GM18520 (cell line): ENCODE results near the gene ANKDD1A.

Experiments
- ATAC-seq: cut with Tn5 transposase; IDR thresholded peaks from one replicate; pipeline ENCODE4 v1.9.1; 2021; ENCODE audit not compliant: unreplicated experiment

ANKDD1A gene

DNA sequence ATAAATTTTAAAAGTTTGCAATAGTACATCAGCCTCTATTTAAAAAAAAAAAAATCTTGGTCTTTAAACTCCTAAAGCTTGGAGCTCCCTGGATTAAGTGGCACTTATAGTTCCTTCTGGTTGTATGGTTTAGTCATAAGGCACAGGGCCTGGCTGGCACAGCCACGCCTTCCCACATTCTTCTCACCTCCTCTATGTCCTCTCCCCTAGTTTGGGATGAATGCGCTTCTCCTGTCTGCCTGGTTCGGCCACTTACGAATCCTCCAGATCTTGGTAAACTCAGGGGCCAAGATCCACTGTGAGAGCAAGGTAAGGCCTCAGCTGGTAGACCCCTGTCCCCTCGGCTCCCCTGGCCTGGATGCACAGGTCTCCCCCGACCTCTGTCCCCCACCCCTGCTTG lies 10.0 kb downstream of the ANKDD1A start:
- ATAC-seq: no peak

GRCh38 chr15:64923546-64923945 lies 11.8 kb downstream of the ANKDD1A start:
- ATAC-seq: no peak

DNA sequence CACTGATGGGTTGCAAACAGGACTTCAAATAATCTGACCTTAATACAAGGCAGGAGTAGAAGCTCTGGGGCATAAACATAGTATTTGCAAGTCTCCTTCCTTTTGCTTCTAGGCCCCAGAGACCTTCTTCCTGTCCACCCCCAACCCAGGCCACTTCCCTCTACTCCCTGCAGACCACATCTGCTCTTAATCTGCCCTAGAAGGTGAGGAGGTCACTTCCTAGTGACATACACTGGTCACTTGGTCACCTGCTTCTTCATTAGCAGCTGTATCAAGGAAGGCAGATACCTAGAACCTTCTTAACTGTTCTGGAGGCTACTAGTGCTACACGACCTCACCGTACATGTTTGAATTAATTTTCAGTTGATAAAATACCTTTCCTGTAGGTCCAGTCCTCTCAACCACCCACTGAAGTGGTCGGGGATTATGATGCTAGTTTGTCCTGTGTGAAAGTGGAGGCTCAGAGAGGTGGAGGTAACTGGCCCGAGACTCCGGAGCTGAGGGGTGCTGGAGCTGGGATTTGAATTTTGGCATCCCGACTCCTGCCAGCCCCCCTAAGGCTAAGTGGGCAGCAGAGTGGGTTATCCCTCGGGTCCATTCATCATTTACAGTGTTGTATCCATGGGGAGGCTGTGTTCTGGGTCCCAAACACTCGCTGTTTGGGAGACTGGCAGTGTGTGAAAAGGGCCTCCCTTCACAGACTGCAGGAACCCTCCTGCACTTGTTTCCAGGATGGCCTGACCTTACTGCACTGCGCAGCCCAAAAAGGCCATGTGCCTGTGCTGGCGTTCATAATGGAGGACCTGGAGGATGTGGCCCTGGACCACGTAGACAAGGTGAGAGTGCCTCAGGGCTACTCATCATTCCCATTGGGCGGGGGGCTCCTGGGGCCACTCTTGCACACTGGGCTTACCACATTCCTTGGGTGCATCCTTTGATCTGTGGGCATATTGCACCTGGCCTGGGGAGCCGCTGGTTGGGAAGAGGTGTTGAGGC lies 13.9 kb downstream of the ANKDD1A start:
- no peak for ATAC-seq

DNA sequence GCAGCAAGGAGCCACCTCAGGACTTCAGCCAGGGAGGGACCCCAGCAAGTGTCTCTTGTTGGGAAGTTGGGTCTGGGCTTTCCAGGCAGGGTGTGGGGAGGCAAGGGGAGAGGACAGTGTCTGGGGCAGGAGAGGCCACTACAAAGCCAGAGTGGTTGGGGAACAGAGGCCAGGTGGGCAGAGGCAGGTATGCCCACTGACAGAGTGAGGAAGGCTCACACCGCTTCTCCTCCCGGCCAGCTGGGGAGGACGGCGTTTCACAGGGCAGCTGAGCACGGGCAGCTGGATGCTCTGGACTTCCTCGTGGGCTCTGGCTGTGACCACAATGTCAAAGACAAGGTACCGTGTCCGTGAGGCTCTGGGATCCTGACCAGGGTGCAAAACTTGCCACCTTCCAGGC lies 15.0 kb downstream of the ANKDD1A start:
- no peak for ATAC-seq

- ATAC-seq: no peak
These were observed 17.0 kb downstream of the ANKDD1A start for GRCh38 chr15:64928626-64929220.

DNA sequence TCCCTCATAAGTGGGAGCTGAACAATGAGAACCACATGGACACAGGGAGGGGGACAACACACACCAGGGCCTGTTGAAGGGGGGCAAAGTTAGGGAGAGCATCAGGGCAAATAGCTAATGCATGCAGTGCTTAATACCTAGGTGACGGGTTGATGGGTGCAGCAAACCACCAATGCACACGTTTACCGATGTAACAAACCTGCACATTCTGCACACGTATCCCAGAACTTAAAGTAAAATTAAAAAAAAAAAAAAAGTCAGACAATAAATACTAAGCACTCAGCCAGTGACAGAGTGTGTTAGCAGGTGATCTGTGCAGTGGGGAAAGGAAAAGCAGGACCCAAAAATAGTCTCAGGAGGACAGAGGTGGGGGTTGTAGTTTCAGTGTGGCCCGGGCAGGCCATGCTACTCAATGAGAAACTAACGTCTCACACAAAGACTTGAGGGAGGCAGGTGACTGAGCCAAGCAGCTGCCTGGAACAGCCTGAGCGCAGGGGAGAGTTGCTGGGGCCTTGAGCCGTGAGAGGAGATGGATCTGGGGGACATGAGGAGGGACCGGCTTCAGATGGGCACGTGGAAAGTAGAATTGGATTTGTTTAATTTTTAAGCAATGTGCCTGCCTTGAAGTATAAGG lies 18.4 kb downstream of the ANKDD1A start:
- ATAC-seq: peak; percentile 58

DNA sequence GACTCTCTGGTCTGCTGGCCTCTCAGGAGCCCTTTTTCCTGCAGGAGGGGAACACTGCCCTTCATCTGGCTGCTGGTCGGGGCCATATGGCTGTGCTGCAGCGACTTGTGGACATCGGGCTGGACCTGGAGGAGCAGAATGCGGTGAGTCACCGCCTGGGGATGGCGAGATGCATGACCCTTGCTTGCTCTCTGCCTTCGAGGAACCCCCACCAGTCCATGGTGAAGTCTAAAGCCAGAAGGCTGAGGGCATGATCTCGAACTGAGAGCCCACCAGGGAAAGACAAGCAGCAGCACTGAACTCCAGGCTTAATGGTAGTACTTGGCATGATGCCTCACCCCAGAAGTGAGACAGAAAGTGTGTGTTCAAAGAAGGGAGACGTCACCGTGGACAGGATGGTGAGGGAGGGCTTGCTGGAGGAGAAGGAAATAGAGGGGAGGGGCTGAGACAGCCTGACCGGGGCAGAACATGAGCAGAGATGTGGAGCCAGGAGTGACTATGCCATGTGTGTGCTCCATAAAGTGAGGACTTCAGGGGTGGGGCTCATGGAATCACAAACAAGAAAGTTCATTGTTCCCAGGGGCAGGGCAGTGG lies 19.2 kb downstream of the ANKDD1A start:
- ATAC-seq: no peak

GRCh38 chr15:64931381-64931780 lies 19.7 kb downstream of the ANKDD1A start:
- ATAC-seq: no peak

DNA sequence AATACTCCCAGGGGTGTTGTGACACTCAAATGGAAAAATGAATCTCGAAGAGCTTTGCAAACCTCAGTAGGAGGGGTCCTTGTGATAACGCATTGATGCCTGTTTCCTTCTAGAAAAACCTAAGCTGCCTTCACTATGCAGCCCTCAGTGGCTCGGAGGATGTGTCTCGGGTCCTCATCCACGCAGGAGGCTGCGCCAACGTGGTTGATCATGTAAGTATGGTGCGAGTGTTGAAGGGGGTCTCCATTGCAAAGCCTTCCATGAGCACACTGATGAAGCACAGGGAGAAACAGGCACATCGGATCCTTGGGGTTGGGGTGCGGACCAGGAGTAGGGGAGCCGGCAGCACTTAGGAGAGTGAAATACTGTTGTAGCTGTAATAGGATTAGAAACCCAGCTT lies 22.3 kb downstream of the ANKDD1A start:
- ATAC-seq: no peak

DNA sequence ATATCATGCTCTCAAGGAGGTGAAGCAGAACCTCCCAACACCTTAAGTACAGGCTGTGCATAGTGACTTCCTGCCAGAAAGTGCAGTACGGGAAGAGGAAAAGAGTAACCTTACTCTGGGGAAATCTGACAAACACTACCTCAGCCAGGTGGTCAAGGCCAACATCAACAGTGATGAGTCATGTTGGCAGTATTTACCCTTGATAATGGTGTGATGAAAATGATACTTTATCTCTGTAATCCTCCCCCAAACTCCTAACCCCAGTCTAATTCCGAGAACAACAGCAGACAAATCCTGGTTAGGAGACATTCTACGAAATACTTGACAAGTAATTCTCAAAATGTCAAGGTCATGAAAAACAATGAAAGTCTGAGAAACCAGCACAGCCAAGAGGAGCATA lies 26.5 kb downstream of the ANKDD1A start:
- no peak for ATAC-seq

GRCh38 chr15:64942356-64942755 lies 30.7 kb downstream of the ANKDD1A start:
- ATAC-seq: no peak

DNA sequence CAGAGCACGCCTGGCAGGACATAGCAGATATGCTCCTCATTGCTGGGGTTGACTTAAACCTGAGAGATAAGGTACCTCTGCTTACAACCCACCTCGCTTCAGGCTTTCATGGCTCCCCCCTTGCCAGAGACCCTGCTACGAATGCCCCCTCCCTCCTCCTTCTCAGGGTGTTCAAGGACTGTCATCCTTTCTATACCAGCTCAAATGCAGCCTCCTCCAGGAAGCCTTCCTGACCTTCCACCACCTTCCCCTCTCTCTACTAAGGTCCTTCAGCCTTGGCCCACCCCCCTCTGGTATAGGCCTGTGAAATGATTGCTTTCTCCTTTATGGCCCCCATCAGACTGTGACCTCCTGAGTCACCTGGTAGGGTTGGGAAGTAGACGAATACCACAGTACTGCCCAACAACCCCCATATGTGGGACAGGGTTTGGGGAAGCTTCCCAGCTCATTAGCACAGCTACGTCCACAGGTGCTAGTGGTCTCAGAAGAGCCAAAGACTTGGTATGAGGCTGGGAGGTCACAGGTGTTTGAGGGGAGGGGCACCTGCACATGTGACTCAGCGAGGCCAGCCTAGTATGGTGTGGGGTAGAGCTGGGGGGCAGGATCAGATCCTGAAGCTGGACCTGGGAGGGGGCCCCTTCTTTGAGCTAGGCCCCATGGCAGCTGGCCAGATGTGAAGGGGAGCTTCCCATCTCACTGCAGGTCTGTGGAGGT lies 32.0 kb downstream of the ANKDD1A start:
- ATAC-seq: no peak

- ATAC-seq: no peak
These were observed 33.3 kb downstream of the ANKDD1A start for GRCh38 chr15:64944961-64945360.

- ATAC-seq: no peak
These were observed 35.5 kb downstream of the ANKDD1A start for GRCh38 chr15:64947211-64947610.

- no peak for ATAC-seq
These were observed 37.2 kb downstream of the ANKDD1A start for GRCh38 chr15:64948916-64949315.

GRCh38 chr15:64949383-64950186 lies 37.9 kb downstream of the ANKDD1A start:
- no peak for ATAC-seq

DNA sequence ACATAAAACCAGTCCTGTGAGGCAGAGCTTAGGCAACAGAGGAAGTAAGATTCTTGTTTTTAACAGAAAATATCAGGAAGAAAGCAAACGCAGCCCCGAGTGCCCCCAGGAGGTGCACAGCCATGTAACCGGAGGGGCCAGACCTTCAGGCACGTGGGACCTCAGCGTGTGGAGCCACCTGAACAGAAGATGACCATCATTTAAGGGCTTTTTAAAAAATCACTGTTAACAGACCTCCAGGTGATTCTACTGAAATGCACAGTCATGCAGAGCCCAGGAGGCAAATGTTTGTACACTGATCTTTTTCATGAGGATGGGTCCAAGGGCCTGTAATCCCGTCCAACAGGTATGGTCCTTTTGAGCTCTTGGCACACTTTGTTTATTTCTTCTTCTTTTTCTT lies 39.2 kb downstream of the ANKDD1A start:
- no peak for ATAC-seq

DNA sequence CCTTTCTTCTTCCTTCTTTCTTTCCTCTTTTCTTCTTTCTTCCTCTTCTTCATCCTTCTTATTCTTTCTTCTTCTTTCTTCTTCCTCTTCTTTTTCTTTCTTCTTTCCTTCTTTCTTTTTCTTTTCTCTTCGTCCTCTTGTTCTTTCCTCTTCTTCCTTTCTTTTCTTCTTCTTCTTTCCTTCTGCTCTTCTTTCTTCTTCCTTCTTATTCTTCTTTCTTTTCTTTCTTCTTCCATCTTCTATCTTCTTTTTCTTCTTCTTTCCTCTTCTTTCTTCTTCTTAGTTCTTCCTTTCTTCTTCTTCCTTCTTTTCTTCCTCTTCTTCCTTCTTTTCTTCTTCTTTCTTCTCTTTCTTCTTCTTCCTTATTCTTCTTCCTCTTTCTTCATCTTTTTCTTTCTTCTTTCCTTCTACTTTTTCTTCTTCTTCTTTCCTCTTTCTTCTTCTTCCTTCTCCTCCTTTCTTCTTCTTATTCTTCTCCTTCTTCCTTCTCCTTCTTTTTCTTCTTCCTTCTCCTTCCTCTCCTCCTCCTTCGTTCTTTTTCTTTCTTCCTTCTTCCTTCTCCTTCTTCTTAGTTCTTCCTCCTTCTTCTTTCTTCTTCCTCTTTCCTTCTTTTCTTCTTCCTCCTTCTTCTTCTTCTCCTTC lies 40.2 kb downstream of the ANKDD1A start:
- no peak for ATAC-seq

DNA sequence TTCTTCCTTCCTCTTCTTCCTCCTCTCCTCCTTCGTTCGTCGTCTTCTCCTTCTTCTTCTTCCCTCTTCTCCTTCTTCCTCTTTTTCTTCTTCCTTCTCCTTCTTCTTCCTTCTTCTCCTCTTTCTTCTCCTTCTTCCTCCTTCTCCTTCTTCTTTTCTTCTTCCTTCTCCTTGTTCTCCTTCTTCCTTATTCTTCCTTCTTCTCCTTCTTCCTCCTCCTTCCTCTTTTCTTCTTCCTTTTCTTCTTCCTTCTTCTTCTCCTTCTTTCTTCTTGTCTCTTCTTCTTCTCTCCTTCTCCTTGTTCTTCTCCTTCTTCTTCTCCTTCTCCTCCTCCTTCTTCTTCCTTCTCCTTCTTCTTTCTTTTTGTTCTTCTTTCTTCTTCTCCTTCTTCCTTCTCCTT lies 42.7 kb downstream of the ANKDD1A start:
- ATAC-seq: no peak

GRCh38 chr15:64959128-64959527 lies 47.4 kb downstream of the ANKDD1A start:
- no peak for ATAC-seq
